ENCODE measurements around the gene SPA17.

Gene SPA17

DNA sequence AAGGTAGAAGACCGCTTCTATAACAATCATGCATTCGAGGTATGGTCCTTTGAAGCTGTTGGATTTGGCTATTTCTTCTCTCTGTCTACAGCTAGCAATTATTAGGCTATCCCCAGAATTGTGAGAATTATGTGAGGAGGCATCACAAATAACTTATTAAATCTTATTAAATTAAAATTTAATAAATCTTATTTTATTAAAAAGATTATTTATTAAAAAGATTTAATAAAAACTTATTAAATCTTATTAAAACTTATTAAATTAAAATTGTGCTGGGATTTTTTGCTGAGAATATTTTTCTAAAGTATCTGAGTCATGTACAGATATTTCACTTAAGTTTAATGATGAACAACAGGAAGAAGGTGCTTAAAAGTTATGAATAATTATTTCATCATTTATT lies 7.7 kb downstream of the SPA17 start:
- Histone ChIP-seq H3K36me3 (ENCODE audit: insufficient read depth, low read length) (no peaks in the 10 kb centered on the region), H2AFZ (ENCODE audit: low read length) (no peak overlapping the region), H3K9ac (ENCODE audit: low read depth, low read length, poor library complexity, severe bottlenecking) (no peak overlapping the region), H3K4me1 (ENCODE audit: insufficient read depth, low read length, poor library complexity, severe bottlenecking) (no peaks in the 10 kb centered on the region), H3K27me3 (ENCODE audit: insufficient read depth, low read length, poor library complexity, severe bottlenecking) (no peaks in the 10 kb centered on the region), H3K4me3 (ENCODE audit: low read length, poor library complexity, severe bottlenecking) (no peak overlapping the region), H4K20me1 (ENCODE audit: insufficient read depth, low read length, poor library complexity, severe bottlenecking) (no peaks in the 10 kb centered on the region), H3K4me2 (ENCODE audit: low read depth, low read length, poor library complexity, severe bottlenecking) (no peak overlapping the region), H3K9me3 (ENCODE audit: insufficient read depth, low read depth, low read length) (peaks cover 10% of the 10 kb centered on the region), H3K79me2 (ENCODE audit: insufficient read depth, low read length) (no peaks in the 10 kb centered on the region), H3F3A (ENCODE audit: low read depth) (no peaks in the 10 kb centered on the region), H3K9me2 (replicated peaks; ENCODE audit: low read depth, low read length) (no peaks in the 10 kb centered on the region)
- no peak for TF ChIP-seq EZH2phosphoT487 (IDR thresholded peaks at IDR 0.05; ENCODE audit: borderline replicate concordance)
- TF ChIP-seq, protein P1, sequence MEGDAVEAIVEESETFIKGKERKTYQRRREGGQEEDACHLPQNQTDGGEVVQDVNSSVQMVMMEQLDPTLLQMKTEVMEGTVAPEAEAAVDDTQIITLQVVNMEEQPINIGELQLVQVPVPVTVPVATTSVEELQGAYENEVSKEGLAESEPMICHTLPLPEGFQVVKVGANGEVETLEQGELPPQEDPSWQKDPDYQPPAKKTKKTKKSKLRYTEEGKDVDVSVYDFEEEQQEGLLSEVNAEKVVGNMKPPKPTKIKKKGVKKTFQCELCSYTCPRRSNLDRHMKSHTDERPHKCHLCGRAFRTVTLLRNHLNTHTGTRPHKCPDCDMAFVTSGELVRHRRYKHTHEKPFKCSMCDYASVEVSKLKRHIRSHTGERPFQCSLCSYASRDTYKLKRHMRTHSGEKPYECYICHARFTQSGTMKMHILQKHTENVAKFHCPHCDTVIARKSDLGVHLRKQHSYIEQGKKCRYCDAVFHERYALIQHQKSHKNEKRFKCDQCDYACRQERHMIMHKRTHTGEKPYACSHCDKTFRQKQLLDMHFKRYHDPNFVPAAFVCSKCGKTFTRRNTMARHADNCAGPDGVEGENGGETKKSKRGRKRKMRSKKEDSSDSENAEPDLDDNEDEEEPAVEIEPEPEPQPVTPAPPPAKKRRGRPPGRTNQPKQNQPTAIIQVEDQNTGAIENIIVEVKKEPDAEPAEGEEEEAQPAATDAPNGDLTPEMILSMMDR (conservative IDR thresholded peaks at IDR 0.05; ENCODE audit: low read length) = no peak

DNA sequence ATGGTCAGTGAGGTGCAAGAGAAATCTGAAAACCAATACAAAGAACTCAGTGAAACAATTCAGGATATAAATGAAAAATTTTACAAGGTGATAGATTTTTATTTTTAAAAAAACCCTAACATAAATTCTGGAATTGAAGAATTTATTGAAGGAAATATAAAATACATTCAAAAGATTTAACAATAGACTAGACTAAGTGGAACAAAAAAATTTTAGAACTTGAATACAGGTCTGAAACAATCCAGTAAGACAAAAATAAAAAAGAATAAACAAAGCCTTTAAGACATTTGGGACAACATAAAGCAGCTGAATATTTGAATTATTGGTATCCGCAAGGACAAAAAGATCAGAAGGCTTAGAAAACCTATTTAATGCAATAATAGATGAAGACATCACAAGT lies 8.7 kb downstream of the SPA17 start:
- Histone ChIP-seq H2AFZ (ENCODE audit: low read length) (no peak overlapping the region), H3K9me2 (replicated peaks; ENCODE audit: low read depth, low read length) (no peaks in the 10 kb centered on the region), H3K27me3 (ENCODE audit: insufficient read depth, low read length, poor library complexity, severe bottlenecking) (no peaks in the 10 kb centered on the region), H3K36me3 (ENCODE audit: insufficient read depth, low read length) (no peaks in the 10 kb centered on the region), H3K4me2 (ENCODE audit: low read depth, low read length, poor library complexity, severe bottlenecking) (no peak overlapping the region), H3K9ac (ENCODE audit: low read depth, low read length, poor library complexity, severe bottlenecking) (no peak overlapping the region), H4K20me1 (ENCODE audit: insufficient read depth, low read length, poor library complexity, severe bottlenecking) (no peaks in the 10 kb centered on the region), H3K79me2 (ENCODE audit: insufficient read depth, low read length) (no peaks in the 10 kb centered on the region), H3K4me3 (ENCODE audit: low read length, poor library complexity, severe bottlenecking) (no peak overlapping the region), H3K4me1 (ENCODE audit: insufficient read depth, low read length, poor library complexity, severe bottlenecking) (no peaks in the 10 kb centered on the region), H3F3A (ENCODE audit: low read depth) (no peaks in the 10 kb centered on the region), H3K9me3 (ENCODE audit: insufficient read depth, low read depth, low read length) (peaks cover 10% of the 10 kb centered on the region)
- no peak for TF ChIP-seq EZH2phosphoT487 (IDR thresholded peaks at IDR 0.05; ENCODE audit: borderline replicate concordance)
- TF ChIP-seq, protein P1 (conservative IDR thresholded peaks at IDR 0.05; ENCODE audit: low read length) = no peak

DNA sequence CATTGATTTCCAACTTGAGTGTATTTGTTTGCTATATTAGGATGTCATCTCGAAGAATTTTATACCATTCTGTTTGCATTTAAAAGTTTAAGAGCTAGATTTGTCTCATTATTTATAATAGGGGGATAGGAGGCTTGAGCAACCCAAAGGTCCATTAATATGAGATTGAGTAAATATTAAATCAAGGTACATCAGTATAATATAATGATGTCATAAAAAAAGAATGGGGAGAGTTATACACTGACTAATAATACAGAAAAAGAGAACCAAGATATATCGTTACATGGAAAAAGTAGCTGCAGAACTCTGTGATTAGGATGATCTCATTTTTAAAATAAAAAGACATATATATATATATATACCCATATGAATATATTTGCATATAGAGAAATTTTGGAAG lies 19.4 kb downstream of the SPA17 start:
- Histone ChIP-seq H3K4me1 (ENCODE audit: insufficient read depth, low read length, poor library complexity, severe bottlenecking) (no peaks in the 10 kb centered on the region), H3K4me2 (ENCODE audit: low read depth, low read length, poor library complexity, severe bottlenecking) (no peak overlapping the region), H4K20me1 (ENCODE audit: insufficient read depth, low read length, poor library complexity, severe bottlenecking) (no peaks in the 10 kb centered on the region), H3K9me2 (replicated peaks; ENCODE audit: low read depth, low read length) (no peaks in the 10 kb centered on the region), H3K4me3 (ENCODE audit: low read length, poor library complexity, severe bottlenecking) (no peak overlapping the region), H3K9me3 (ENCODE audit: insufficient read depth, low read depth, low read length) (no peaks in the 10 kb centered on the region), H3K36me3 (ENCODE audit: insufficient read depth, low read length) (no peaks in the 10 kb centered on the region), H3K79me2 (ENCODE audit: insufficient read depth, low read length) (no peaks in the 10 kb centered on the region), H3K27me3 (ENCODE audit: insufficient read depth, low read length, poor library complexity, severe bottlenecking) (no peaks in the 10 kb centered on the region), H3K9ac (ENCODE audit: low read depth, low read length, poor library complexity, severe bottlenecking) (no peak overlapping the region), H2AFZ (ENCODE audit: low read length) (no peak overlapping the region), H3F3A (ENCODE audit: low read depth) (no peaks in the 10 kb centered on the region)
- TF ChIP-seq EZH2phosphoT487 (IDR thresholded peaks at IDR 0.05; ENCODE audit: borderline replicate concordance) = no peak
- TF ChIP-seq, protein P1 (conservative IDR thresholded peaks at IDR 0.05; ENCODE audit: low read length) = no peak

Measured in Loucy (cell line).